Subcutaneous adipose tissue (tissue), 4 donors: ENCODE measurements around the gene JPT2. TPM values are rescaled to one million over a fixed set of nuclear protein-coding genes. Genes with fewer than 3 reads are reported as not detected.

Source experiments
- total RNA-seq, 4 donors: library from RNA; depleted of rRNA; stranded (reverse); fragments of >200 nt; gene quantifications; one replicate each; pipeline ENCODE4 v1.1.0, GENCODE V29; 2016
- TF ChIP-seq, protein P1 (sequence below): fragments of 450-650 bp; IDR thresholded peaks from one replicate; pipeline ENCODE4 v1.5.1; 2016; ENCODE audit warnings: low read depth, mild to moderate bottlenecking, control low read depth, antibody characterized with exemption, moderate library complexity

Gene JPT2
- total RNA-seq, 4 donors from 2014 or later: 13.2 to 26.4 (median 16.7) TPM

DNA sequence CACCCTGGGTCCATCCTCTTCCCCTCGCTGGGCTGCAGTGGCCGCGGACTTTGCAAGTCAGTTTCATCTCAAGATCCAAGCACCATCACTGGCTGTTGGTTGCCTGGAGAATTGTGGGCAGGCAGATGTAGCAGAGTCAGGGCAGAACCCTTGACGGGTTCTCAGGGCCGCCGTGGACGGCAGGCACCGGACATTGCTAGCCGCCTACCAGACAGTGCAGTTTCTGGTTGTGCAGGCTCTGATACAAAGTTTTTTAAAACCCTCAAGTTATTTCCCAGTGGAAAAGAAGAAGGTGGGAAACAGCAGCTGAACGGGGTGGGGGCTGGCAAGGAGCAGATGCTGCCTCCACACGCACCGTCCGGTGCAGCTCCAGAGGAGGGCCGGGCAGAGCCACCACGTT lies 31.3 kb downstream of the JPT2 start:
- TF ChIP-seq, protein P1, sequence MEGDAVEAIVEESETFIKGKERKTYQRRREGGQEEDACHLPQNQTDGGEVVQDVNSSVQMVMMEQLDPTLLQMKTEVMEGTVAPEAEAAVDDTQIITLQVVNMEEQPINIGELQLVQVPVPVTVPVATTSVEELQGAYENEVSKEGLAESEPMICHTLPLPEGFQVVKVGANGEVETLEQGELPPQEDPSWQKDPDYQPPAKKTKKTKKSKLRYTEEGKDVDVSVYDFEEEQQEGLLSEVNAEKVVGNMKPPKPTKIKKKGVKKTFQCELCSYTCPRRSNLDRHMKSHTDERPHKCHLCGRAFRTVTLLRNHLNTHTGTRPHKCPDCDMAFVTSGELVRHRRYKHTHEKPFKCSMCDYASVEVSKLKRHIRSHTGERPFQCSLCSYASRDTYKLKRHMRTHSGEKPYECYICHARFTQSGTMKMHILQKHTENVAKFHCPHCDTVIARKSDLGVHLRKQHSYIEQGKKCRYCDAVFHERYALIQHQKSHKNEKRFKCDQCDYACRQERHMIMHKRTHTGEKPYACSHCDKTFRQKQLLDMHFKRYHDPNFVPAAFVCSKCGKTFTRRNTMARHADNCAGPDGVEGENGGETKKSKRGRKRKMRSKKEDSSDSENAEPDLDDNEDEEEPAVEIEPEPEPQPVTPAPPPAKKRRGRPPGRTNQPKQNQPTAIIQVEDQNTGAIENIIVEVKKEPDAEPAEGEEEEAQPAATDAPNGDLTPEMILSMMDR: no peak

DNA sequence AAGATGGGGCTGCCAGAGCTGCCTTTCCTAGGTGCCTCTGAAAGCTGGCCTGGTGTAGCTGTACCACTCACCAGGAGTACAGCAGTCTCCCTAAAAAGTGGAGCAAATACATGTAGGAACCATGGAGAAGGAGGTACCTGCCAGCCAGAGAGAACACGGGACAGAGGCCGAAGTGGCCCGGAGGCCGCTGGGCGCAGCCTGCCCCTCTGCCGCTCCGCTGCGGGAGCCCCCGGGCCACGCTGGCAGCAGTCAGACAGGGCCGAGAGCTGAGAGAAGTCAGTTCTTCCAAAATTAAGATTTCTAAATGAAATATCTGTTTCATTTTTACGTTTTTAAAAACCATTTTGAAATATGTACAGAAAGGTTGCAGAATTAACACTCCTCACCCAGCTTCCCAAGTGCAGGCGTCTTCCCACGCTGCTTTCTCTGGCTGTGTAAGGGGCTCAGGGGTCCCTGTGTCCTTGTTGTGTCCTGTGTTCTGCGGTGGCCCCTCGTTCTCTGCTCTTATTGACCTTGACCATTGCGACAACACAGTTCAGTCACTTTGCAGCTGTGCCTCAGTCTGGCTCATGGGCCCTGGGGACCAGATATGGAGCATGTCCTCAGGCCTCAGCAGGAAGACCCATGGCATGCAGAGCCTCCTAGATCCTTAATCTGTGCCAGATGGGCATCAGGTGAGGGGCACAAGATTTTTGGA lies 32.9 kb downstream of the JPT2 start:
- TF ChIP-seq, protein P1: no peak

DNA sequence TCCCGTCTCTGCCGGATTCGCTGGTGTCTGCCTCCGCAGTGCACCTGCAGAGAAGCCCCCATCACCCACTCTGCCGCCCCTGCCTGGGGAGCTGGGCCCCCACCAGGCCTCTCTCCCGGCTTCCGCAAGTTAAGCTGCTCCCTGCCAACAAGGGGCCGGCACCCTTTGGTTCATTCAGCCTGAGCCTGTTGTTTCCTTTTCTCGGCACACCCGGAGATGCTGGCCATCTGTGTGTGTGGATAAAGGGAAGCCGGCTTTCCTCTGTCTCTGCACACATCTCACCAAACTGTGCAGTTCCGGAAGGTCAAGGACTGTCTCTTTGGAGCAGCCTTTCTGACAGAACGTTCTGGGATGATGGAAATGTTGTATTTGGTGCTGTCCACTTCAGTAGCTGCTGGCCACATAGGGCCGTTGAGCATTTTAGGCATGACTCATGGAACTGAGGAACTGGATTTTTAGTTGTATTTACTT lies 34.7 kb downstream of the JPT2 start:
- TF ChIP-seq, protein P1: no peak

DNA sequence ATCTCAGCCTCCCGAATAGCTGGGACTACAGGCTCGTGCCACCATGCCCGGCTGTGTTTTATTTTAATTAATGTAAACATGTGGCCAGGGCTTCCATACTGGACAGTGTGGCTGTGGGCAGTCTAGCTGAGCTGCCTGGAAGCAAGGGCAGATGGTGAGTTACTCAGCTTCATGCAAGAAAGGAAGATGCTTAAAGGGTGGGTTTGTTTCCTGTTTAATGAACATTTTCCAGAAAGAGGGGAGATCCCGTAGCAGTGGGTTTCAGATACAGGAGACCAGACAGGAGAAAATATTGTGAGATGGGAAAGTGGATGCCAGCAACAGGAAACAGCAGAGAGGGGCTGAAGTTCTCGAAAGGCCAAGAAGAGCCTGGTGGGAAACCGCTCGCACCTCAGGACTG lies 35.3 kb downstream of the JPT2 start:
- TF ChIP-seq, protein P1: no peak

DNA sequence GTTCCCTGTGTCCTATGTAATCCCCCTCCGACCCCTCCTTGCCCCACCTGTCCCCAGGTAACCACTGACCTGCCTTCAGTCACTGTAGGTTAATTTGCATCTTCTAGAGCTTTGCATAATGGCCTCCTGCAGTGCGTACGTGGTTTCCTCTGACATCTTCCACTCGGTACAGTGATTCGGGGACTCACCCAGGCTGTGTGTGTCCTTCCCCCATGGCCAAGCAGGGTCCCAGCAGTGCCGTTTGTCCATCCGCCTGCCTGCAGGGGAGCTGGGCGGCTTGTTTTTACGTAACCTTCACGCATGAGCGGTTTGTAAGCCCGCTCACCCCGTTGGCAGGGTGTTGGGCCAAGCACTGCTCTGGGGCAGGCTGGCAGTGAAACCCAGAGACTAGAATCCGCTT lies 35.9 kb downstream of the JPT2 start:
- TF ChIP-seq, protein P1: no peak

DNA sequence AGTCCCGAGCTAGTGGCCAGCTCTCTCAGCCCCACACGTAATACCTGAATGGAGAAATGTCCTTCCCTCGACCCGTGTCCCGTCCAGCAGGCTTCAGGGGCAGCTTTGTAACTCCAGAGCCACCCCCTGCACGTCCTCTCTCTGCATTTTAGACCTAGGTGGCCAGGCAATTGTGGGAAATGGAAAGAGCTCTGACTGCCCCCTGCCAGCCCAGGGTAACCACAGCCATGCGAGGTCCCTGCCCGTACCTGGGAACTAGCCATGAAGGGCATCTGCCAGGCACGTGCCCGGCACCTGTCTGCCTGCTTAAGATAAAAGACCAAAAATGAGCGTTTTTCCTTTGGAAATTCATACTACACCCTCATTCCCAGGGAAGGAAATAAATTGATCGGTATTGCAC lies 37.1 kb downstream of the JPT2 start:
- TF ChIP-seq, protein P1: no peak

DNA sequence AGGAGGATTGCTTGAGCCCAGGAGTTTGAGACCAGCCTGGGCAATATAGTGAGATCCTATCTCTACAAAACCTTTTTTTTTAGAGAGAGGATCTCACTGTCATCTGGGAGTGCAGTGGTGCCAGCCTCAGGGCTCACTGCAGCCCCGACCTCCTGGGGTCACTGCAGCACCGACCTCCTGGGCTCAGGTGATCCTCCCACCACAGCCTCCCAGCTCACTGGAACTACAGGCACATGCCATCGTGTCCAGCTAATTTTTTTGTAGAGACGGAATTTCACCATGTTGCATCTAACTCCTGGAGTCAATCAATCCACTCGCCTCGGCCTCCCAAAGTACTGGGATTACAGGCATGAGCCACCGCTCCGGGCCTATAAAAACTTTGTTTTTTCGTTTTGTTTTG lies 43.3 kb downstream of the JPT2 start:
- TF ChIP-seq, protein P1: no peak
